Calu3 (cell line): ENCODE measurements around the gene MYO3B. TPM values are rescaled to one million over a fixed set of nuclear protein-coding genes. Genes with fewer than 3 reads are reported as not detected.
"Not testable (repeated sequence)": the region's sequence is repeated elsewhere in the genome, so short reads cannot be mapped to it uniquely, and the experiment has no call there.

Source experiments
- BruUV-seq: library from RNA; stranded (reverse); fragments of 400-500 nt; replicated peaks from 2 replicates; lab custom pipeline; 2021; lab: Mats Ljungman, UMichigan
- CTCF ChIA-PET: fragments of 300-600 bp; sonication (Branson Sonifier 250); formaldehyde crosslinking; loops from one replicate; lab custom pipeline; 2022; ENCODE audit warnings: antibody characterized with exemption; lab: Charles Lee
- DNase-seq: peaks from one replicate; pipeline ENCODE4 v3.0.0; 2022
- H3K27ac Mint-ChIP-seq: one replicate; pipeline ENCODE4 v1.8.0; 2022; ENCODE audit warnings: mixed read lengths; ENCODE audit not compliant: unreplicated experiment
- H3K27me3 Mint-ChIP-seq: one replicate; pipeline ENCODE4 v1.8.0; 2022; ENCODE audit warnings: mixed read lengths; ENCODE audit not compliant: unreplicated experiment
- H3K36me3 Mint-ChIP-seq: one replicate; pipeline ENCODE4 v1.8.0; 2022; ENCODE audit warnings: mild to moderate bottlenecking, moderate library complexity, mixed read lengths; ENCODE audit not compliant: insufficient read depth, unreplicated experiment
- H3K4me1 Mint-ChIP-seq: one replicate; pipeline ENCODE4 v1.8.0; 2022; ENCODE audit warnings: mild to moderate bottlenecking, low read depth, mixed read lengths; ENCODE audit not compliant: unreplicated experiment
- H3K4me3 Mint-ChIP-seq: one replicate; pipeline ENCODE4 v1.8.0; 2022; ENCODE audit warnings: mild to moderate bottlenecking, low read depth, moderate library complexity, mixed read lengths; ENCODE audit not compliant: unreplicated experiment
- H3K9me3 Mint-ChIP-seq: one replicate; pipeline ENCODE4 v1.8.0; 2022; ENCODE audit warnings: low read depth, mixed read lengths; ENCODE audit not compliant: unreplicated experiment
- CTCF ChIP-seq: fragments of 200-600 bp; IDR thresholded peaks from one replicate; pipeline ENCODE4 v1.8.0; 2022; ENCODE audit warnings: antibody characterized with exemption; ENCODE audit not compliant: unreplicated experiment
- intact Hi-C: fragments of 100-400 bp; cut with micrococcal nuclease; formaldehyde crosslinking; loops from one replicate; pipeline ENCODE4 v1.10.0; 2022; ENCODE audit not compliant: unreplicated experiment
- total RNA-seq: library from RNA; stranded (reverse); gene quantifications from 2 replicates; pipeline ENCODE4 v1.2.3, GENCODE V29; 2022

MYO3B gene
- total RNA-seq, 1 experiment from 2014 or later = 5.0 TPM

- Mint-ChIP-seq H3K27me3 (peaks cover 7% of the 10 kb centered on the region), H3K36me3 (no peaks in the 10 kb centered on the region), H3K4me3 (no peak overlapping the region), H3K27ac (no peak overlapping the region), H3K9me3 (no peaks in the 10 kb centered on the region), H3K4me1 (no peaks in the 10 kb centered on the region)
- no TSS peak for BruUV-seq
- no peak for TF ChIP-seq CTCF
- intact Hi-C loops = no loop called here
- CTCF ChIA-PET = no interaction called here
- no peak for DNase-seq
Measured at GRCh38 chr2:170276056-170276455, 98.1 kb downstream of the MYO3B start.

- no peak overlapping the region for H3K27ac Mint-ChIP-seq
- no peaks in the 10 kb centered on the region for H3K9me3 Mint-ChIP-seq
- H3K4me1 Mint-ChIP-seq = no peaks in the 10 kb centered on the region
- no peaks in the 10 kb centered on the region for H3K36me3 Mint-ChIP-seq
- intact Hi-C loops = no loop called here
- no peak for DNase-seq
- CTCF ChIA-PET = interaction anchor here (0.6 kb wide), 1 partner anchor 182 kb away, joined by 6 read pairs; no protein-coding TSS in a partner anchor
- no TSS peak for BruUV-seq
- no peak for TF ChIP-seq CTCF
- H3K4me3 Mint-ChIP-seq = no peak overlapping the region
- H3K27me3 Mint-ChIP-seq = peaks cover 7% of the 10 kb centered on the region
Measured at GRCh38 chr2:170276925-170277629, 99.1 kb downstream of the MYO3B start.

GRCh38 chr2:170277951-170278350, 100.0 kb downstream of the MYO3B start:
- Mint-ChIP-seq H3K36me3 (no peaks in the 10 kb centered on the region), H3K27ac (no peak overlapping the region), H3K4me3 (no peak overlapping the region), H3K9me3 (no peaks in the 10 kb centered on the region), H3K4me1 (no peaks in the 10 kb centered on the region), H3K27me3 (peaks cover 7% of the 10 kb centered on the region)
- CTCF ChIA-PET = interaction anchor here (0.6 kb wide), 1 partner anchor 182 kb away, joined by 6 read pairs; no protein-coding TSS in a partner anchor
- intact Hi-C loops = no loop called here
- DNase-seq = no peak
- no TSS peak for BruUV-seq
- no peak for TF ChIP-seq CTCF

- not testable (repeated sequence) for BruUV-seq
Measured at GRCh38 chr2:170279615-170280014, 101.7 kb downstream of the MYO3B start.

GRCh38 chr2:170282851-170283250, 104.9 kb downstream of the MYO3B start:
- CTCF ChIA-PET = no interaction called here
- H3K27me3 Mint-ChIP-seq = no peaks in the 10 kb centered on the region
- BruUV-seq = no TSS peak
- H3K4me3 Mint-ChIP-seq = no peak overlapping the region
- H3K9me3 Mint-ChIP-seq = no peaks in the 10 kb centered on the region
- intact Hi-C loops = no loop called here
- no peaks in the 10 kb centered on the region for H3K36me3 Mint-ChIP-seq
- H3K27ac Mint-ChIP-seq = no peak overlapping the region
- no peak for DNase-seq
- H3K4me1 Mint-ChIP-seq = no peaks in the 10 kb centered on the region
- TF ChIP-seq CTCF = no peak

More at GRCh38 chr2:170279615-170280014, 101.7 kb downstream of the MYO3B start:
- H3K27me3 Mint-ChIP-seq, intact Hi-C loops, CTCF ChIA-PET, H3K9me3 Mint-ChIP-seq, H3K4me1 Mint-ChIP-seq, H3K36me3 Mint-ChIP-seq, DNase-seq, H3K27ac Mint-ChIP-seq, H3K4me3 Mint-ChIP-seq: not testable (repeated sequence)
